Measurements from ENCODE around the gene ANKRD23.

The ANKRD23 gene

GRCh38 chr2:96860065-96861029 is 16.5 kb upstream of the ANKRD23 start:
- TF ChIP-seq CTCF (IDR thresholded peaks at IDR 0.05; ENCODE audit: low read depth, low read length) (no peak), POLR2A (IDR thresholded peaks at IDR 0.05; ENCODE audit: extremely low read depth, insufficient read length) (no peak), MAX (IDR thresholded peaks at IDR 0.05; ENCODE audit: low read depth, low read length) (no peak), MYC (IDR thresholded peaks at IDR 0.05; ENCODE audit: low read depth, low read length) (no peak)
- no peak for DNase-seq (ENCODE audit: low read depth)
- no peak overlapping the region for H3K4me3 ChIP-seq (ENCODE audit: low read depth, low read length)

GRCh38 chr2:96859681-96860064 is 15.9 kb upstream of the ANKRD23 start:
- TF ChIP-seq MYC (IDR thresholded peaks at IDR 0.05; ENCODE audit: low read depth, low read length) (no peak), CTCF (IDR thresholded peaks at IDR 0.05; ENCODE audit: low read depth, low read length) (no peak)
- no peak overlapping the region for H3K4me3 ChIP-seq (ENCODE audit: low read depth, low read length)
- DNase-seq (ENCODE audit: low read depth) = no peak

- H3K4me3 ChIP-seq (ENCODE audit: low read depth, low read length) = no peak overlapping the region
- DNase-seq (ENCODE audit: low read depth) = no peak
- TF ChIP-seq MYC (IDR thresholded peaks at IDR 0.05; ENCODE audit: low read depth, low read length) = no peak
- TF ChIP-seq CTCF (IDR thresholded peaks at IDR 0.05; ENCODE audit: low read depth, low read length) = no peak
Measured at GRCh38 chr2:96859099-96859649, 15.4 kb upstream of the ANKRD23 start.

- H3K4me3 ChIP-seq (ENCODE audit: low read depth, low read length) = peak within 1 kb of the TSS; percentile 64
- peak; percentile 77 for TF ChIP-seq POLR2A (IDR thresholded peaks at IDR 0.05; ENCODE audit: extremely low read depth, insufficient read length)
- peak; percentile 42; the same call in 1 of the 2 replicates for TF ChIP-seq MAX (IDR thresholded peaks at IDR 0.05; ENCODE audit: low read depth, low read length)
- peak; percentile 73 for TF ChIP-seq CTCF (IDR thresholded peaks at IDR 0.05; ENCODE audit: low read depth, low read length)
- peak; percentile 54 for TF ChIP-seq MYC (IDR thresholded peaks at IDR 0.05; ENCODE audit: low read depth, low read length)
- peak; percentile 99 for DNase-seq (ENCODE audit: low read depth)
Measured at GRCh38 chr2:96857667-96858372, 14.0 kb upstream of the ANKRD23 start, which contains the start of gene ANKRD39. ANKRD39 (minus strand) TSS chr2:96858016; CDS start chr2:96857987, 29 bp downstream.

- H3K4me3 ChIP-seq (ENCODE audit: low read depth, low read length) = peak overlapping the region; percentile 64
- peak; percentile 41 for TF ChIP-seq MAX (IDR thresholded peaks at IDR 0.05; ENCODE audit: low read depth, low read length)
- TF ChIP-seq POLR2A (IDR thresholded peaks at IDR 0.05; ENCODE audit: extremely low read depth, insufficient read length) = no peak
- no peak for TF ChIP-seq MYC (IDR thresholded peaks at IDR 0.05; ENCODE audit: low read depth, low read length)
- no peak for TF ChIP-seq CTCF (IDR thresholded peaks at IDR 0.05; ENCODE audit: low read depth, low read length)
- peak; percentile 69 for DNase-seq (ENCODE audit: low read depth)
Measured at GRCh38 chr2:96856776-96857666, 13.2 kb upstream of the ANKRD23 start.
